Left renal pelvis (tissue), 4 donors: ENCODE measurements around the gene BCL2L1. TPM values are rescaled to one million over a fixed set of nuclear protein-coding genes. Genes with fewer than 3 reads are reported as not detected.

Experiments used
- DNase-seq, 4 donors: peaks; one replicate each; pipeline ENCODE4 v3.0.0-alpha.2; 2013; ENCODE audit warnings: low read depth in 4 of 4, low spot score in 3 of 4
- polyA plus RNA-seq, 4 donors: library from polyadenylated mRNA; unstranded; fragments of 120-200 nt; gene quantifications; one replicate each; pipeline ENCODE4 v1.2.1, GENCODE V29; 2013; ENCODE audit not compliant: insufficient read length in 4 of 4

BCL2L1 gene
- polyA plus RNA-seq, 4 donors, result 67.2 to 81.0 (median 76.5) TPM

DNA sequence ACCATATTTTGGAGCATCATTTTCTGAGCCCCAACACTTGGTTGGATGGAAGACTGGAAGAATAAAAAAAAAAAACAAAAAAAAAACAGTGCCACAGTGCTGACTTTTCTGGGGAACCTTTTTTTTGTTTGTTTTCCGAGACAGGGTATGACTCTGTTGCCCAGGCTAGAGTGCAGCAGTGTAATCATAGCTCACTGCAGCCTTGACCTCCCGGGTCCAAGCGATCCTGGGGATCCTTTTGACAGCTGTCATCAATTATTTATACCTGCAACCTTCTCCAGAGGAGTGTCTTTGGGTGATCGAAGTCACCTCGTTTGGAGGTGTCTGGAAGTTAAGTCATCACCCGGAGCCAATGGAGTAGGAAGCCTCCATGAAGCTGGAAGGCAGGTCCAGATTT lies 8.7 kb upstream of the BCL2L1 start:
- no peak for DNase-seq

DNA sequence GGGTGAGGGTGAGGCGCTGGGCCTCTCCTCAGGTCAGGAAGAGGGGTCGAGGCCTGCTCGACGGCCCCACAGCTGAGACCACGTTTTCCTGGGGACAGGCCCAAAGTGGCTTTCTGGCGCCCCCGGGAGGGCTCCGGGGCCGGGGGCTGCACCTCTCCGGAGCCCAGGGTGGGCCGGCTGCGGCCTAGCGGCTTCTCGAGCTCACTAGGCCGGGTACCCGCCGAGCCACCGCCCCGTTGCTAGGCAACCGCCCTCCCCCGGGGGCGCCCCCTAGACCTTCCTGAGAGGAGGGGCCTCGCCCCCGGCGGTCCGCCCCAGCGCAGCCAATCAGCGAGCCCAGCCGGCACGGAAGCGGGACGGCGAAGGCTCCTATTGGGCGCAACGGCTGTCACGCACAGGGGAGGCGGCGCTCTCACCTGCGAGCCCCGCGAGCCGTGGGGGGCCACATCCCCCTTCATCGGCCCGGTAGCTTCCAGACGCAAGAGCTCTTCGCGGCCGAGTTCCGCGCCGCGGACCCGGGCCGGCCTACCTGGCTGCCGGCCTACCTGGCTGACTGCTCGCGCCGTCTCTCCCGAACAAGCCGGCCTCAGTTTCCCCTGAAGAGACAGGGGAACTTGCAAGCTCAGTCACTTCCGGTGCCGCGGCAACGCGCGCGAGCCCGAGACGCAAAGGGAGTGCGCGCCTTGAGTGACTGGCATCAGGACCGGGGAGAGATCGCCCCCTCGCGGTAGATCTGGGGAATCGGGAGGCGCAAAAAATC lies 831 bp upstream of the BCL2L1 start:
- DNase-seq, result peak; percentile 95 to 98 (median 96)

DNA sequence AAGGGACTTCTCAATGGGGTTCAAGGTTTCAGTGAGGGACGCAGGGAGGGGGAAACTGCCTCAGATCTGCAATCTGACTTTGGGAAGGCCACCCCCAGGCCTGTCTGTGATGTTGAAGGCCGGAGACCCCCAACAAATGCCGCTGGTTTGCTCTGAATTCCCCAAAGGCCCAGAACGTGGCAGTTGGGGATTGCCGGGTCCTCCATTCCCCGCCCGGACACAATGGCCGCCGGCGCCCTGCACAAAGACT lies 326 bp upstream of the BCL2L1 start:
- DNase-seq, result no peak

DNA sequence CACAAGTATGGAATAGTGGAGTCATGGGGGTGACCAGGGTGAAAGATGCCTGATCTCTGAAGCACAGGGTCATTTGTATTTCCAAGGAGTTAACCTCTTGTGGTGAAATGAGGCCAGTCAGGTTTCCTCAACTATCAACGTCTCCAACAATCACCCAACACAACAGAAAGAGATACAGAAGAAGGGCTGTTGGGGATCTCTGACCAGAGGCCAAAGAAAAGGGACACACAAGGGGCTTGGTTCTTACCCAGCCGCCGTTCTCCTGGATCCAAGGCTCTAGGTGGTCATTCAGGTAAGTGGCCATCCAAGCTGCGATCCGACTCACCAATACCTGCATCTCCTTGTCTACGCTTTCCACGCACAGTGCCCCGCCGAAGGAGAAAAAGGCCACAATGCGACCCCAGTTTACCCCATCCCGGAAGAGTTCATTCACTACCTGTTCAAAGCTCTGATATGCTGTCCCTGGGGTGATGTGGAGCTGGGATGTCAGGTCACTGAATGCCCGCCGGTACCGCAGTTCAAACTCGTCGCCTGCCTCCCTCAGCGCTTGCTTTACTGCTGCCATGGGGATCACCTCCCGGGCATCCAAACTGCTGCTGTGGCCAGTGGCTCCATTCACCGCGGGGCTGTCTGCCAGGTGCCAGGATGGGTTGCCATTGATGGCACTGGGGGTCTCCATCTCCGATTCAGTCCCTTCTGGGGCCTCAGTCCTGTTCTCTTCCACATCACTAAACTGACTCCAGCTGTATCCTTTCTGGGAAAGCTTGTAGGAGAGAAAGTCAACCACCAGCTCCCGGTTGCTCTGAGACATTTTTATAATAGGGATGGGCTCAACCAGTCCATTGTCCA lies 1.0 kb downstream of the BCL2L1 start:
- DNase-seq, result no peak

DNA sequence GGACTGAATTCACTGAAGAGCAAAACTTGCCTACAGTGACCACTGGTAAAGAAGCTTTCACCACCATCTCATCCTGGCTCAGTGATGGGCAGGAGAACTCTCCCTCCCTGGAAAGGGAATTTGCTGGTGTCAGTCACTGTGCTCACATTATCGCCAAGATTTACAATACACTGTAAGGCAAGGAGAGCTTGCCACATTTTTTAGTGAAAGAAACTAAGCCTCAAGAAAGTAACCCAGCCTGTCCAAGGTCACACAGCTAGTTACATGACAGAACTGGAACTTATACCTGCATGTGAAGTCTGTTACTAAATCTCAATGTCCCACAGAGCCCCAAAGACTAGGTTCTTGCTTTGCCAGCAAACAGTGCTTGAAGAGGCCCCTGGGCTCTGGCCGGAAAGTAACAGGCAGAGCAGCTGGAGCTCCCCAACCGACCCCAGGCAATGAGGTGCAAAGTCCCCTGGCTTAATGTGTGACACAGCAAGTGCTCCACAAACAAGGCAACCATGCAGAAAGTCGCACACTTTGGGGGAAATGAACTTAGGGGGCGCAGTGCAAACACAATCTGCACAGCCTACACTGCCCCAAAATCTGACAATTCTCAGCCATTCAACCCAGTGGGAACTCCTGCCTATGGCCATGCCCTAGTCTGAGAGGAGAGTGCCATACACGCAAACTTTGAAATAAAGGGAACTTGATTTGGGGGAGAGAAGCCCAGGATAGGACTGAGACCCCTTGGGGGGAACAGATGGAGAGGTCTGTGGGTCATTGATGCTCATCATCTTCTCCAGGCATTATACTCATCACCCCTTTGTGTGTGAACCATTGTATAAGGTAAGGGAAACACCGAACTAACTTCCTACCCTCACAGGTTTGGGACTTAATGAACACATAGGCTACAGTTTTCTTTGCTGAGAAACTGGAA lies 1.9 kb downstream of the BCL2L1 start:
- DNase-seq, result no peak

DNA sequence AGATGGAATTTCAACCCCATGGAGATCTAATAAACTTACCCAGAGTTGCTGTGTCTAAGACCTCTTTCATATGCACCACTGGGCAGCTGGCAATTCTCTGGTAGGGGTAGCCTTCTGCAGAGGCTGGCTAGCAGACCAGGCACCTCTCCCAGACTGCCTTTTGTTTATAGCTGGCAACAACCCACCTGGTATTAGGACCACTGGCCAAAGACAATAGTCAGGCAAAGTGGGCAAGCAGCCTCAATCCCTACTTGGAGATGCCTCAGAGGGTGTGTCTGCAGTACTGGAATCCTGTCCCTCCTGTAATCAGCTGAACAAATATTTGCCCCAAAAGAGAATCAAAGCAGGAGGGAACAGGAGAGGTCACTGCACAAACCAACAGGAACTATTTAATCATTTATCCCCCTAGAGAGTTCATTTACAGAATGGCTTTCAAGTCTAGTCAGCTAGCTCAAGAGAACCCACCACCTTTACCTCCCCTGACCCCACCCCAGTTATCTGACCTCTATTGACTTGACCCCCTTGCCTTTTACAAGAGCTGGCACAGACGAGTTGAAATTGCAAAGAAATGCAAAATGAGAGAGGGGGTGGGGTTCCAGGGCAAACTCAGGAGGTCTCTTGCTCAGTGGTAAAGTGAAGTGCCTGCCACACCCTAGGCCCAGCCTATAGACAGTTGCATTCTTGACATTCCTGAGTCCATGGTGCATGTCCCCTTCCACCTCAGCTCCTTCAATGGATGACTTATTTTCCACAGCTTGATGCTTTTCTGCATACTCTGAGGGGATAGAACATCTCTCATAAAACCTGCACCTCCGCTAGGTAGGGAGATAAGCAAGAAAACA lies 2.8 kb downstream of the BCL2L1 start:
- peak in 1 of 4 donors; percentile 48 for DNase-seq

DNA sequence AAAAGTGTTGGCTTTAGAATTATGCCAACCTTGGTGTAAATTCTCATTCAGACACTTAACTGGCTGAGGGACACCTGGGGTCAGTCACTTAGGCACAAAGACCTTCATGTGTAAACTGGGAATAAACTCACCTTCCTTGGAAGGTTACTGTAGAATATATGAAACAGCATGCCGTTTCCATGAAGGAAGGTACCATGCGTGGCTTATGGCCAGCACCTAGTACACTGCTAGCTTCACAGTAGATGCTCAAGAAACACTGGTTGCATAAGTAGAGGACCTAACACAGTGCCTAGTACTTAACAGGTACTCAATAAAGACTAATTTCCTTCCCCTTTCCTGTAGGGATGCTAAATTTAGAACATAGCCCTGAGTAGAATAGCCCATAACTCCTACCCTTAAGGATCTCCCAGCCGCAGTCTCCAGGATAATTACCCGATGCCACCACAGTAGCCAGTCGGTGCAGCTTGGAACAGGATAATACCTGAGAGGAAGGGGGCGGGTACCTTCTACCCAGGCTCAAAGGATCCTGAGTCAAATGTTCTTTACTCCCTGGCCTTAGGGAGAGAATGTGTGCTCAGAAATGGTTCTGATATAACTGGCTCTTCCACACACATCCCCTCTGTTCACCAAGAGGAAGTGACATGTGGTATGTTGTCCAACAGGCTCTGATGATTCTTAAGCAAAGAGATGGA lies 3.6 kb downstream of the BCL2L1 start:
- DNase-seq, result no peak

DNA sequence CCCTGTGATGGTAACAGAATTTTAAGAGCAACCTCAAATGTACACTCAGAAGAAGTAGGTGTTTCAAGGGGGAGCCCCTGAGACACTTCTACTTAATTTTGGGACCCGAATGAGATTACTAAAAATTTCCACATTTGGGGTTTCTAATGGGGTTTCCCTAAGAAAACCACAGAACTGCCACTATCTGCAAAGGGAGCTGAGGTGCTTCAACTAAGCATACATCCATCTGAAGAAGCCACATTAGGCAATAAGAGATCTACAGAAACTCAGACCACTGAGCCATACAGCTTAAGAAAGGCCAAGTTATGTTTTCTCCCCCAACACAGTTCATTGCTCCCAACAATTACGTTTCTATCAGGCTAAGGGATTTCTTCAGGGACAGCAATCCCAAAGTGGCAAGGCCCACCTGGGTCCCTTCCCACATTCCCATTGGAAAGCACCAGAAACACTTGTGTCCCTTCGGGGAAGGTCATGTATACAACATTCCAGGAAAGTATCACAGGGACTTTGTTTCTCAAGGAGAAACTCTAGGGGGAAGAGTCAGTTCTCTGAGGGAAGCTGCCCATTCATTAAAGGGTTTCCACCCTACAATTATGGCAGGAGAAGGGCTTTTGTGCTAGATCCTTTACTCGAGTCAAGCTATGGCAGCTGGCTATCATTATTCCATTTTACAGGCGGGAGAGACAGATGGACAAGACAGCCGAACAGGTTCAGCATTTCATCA lies 5.0 kb downstream of the BCL2L1 start:
- DNase-seq, result no peak

DNA sequence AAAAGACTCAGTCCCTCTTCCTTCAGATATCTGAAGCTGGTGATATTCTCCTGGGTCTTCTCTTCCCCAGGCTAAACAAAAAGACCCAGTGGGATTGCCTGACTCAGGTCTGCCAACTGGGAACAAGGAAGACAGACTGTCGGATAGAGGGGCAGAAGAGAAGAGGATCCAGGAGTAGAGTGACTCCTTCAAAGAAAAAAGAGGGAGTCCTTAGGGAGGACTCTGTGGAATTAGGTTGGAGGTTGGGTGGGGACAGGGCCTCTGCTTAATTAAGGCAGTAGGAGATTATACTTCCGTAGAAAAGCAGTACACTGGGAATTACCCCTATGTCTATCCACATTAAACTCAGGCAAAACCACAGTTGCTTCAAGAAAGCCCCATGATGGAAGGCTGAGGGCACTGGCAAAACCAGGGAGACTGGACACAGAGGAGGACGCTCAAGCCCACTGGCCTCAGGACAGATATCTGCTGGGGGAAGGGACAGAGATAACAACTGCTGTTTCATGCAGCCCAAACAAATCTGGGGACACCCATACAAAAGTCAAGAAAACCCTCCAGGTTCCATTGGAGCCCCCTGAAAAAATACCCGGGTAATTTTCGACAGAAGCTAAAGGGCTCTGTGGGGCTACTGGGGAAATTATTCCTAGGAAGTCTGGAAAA lies 5.7 kb downstream of the BCL2L1 start:
- DNase-seq, result no peak

DNA sequence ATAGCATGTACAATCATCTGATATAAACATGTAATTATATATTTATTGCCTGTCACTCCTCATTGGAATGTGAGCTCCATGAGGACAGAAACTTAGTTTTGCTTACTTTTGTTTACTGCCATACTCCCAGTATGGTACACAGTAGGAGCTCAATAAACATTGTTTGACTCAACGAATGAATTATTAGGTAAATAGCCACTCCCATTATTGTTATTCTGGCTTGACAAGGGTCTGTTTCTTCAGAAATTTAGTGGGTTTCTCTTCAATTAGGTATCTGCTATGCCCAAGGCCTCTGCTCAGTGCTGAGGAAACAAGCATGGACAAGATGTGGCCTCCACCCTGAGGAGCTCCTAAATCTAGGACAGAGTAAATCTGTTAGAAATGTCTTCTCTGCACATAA lies 6.3 kb downstream of the BCL2L1 start:
- DNase-seq, result no peak

DNA sequence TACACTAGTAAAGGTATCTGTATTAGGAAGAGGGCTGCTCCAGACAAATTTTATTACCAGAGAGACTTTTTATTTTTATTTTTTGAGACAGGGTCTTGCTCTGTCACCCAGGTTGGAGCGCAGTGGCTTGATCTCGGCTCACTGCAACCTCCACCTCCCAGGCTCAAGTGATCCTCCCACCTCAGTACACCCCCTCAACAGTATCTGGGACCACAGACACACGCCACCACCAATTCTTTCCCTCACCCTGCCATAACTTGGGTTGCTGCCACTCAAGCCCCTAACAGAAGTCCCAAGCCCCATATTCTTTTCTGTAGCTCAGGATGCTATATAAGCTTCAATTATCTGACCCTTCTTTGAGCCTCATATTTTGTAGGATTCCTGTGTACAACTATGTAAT lies 6.9 kb downstream of the BCL2L1 start:
- DNase-seq, result no peak

DNA sequence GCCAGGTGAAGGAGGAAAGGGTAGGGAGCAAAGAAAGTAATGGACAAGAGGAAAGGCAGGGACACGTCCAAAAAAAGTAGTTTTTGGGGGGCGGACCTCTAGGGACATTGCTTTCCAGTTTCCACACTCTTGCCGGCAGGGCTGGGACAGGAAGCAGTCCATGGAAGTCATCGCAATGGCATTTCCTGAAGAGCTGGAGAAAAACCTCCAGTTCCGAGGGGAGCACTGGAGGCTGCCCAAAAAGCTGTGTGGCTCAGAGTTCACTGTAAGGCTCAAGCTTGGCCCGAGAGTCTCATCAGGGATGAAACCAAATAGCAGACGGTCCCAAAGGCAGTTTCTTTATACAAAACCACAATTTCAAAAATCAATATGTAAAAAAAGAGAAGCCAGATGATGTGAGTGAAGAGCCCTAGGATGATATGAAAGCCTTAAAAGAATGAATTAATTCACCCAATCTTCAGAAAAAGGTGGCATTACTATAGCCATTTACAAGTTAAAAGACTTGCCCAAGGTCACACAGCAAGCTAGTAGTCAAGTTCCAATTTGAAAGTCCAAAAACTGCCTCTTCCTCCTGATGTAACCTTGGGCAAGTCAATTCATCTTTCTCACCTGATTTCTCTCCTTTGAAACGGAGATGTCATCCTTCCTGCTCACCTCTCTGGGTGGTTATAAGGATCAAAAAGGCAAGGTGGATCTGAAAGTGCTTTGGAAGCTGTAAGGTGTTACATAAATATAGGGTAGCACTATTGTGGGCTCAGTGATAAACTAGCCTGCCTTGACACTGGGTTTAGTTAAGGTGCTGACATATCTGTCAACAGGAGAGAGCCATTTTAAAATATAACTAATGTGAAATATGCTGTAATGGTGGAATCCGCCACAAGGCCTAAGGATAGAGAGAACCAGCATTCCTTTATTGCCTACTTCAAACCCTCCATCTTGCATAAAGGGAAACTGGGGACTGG lies 9.1 kb downstream of the BCL2L1 start:
- DNase-seq, result peak in 1 of 4 donors; percentile 39

DNA sequence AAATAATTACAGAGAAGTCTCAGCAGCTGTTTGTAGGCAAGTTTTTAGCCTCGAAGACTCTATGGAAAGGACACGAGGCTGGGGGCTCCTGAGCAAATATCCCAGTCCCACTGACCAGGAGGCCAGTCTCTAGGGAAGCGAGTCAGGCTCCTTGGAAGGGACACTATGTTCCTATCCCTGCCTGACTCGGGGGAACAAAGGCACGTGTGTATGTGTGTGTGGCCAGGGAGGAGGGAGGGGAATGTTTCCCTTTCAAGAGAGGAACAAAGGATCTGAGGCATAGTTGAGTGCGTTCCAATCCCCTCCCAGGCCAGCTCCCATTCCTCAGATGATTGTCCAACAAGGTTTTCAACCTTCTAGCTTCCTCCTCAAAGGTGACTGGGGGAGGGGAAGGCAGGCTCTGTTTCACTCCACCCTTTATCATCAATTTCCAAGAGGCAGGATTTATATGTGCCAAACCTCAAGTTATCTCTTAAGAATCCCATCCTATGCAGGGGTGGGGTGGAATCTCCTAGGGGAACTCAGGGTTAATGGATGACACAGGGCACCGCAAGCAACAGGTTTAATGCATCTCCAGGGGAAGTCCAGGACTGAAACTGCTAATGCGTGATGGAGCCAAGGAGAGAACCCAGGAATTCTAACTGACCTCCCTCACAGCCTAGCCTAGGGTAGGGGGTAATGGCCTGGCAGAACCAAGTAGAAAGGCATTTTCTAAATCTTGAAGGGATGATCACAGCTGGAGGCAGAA lies 9.9 kb downstream of the BCL2L1 start:
- DNase-seq, result peak in 2 of 4 donors; percentile 41 to 51

DNA sequence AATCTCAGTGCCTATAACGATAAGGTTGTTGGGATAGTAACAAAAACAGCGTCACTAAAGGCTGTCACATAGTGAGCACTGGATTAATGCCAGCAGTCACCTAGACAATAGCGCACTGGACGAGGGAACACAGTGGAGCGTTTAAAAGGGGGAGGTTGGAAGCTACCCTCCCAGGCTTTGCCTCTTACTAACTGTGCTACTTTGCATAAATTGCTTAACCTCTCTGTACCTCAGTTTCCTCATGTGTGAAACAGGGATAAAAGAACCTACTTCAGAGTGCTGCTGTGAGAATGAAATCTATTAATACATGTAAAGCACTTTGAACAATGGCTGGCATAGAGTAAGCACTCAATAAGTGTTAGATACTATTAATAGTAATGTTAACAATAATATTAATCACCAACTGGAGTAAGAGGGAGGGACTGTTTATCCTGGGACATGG lies 10.5 kb downstream of the BCL2L1 start:
- DNase-seq, result no peak

DNA sequence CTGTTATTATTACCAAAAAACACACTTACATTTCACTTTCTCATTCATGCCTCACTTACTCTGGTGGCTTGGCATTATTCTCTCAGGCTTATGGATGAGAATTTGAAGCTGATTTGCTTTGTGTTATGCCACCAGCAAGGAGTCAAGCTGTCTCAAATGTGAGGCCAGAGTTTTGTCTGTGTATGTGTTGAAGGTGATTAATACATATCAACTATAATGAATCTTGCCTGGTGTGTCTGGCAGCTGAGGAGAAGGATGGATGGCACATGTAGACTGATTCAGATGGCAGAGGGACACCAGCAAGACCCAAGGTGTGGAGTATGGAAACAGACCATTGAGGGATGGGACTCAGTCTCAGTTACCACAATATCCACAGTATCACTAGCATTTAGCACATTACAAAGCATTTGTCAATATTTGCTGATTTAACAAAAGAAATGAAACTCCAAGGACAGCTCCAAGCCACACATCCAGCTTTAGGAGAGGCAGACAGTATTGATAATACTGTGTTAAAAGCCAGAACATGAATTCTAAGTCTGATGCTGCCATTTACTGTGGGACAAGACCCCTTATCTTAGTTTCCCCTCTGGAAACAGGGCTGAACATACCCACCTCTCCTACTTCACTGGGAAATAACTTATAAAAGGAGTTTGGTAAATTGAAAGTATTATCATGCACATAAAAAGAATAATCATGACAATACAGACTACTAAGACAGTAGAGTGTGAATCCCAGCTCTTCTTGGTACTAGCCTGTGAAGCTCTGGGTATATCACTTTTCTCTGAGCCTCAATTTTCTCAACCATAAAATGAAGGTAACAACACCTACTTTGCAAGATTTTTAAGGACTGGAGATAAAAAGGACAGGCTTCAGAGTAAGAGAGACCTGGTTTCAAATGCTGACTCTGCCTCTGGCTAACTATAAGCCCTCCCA lies 11.2 kb downstream of the BCL2L1 start:
- no peak for DNase-seq
